Measurements from ENCODE around the gene FBLN7. TPM values are rescaled to one million over a fixed set of nuclear protein-coding genes. Genes with fewer than 3 reads are reported as not detected.

The FBLN7 gene
- total RNA-seq, 3 donors from 2014 or later: 0.72 to 2.2 (median 0.94) TPM

GRCh38 chr2:112149194-112149593 lies 11.0 kb downstream of the FBLN7 start:
- Histone ChIP-seq H3K4me1 (ENCODE audit: low read depth) (no peaks in the 10 kb centered on the region), H3K4me3 (no peak overlapping the region), H3K36me3 (ENCODE audit: low read depth) (no peaks in the 10 kb centered on the region), H3K9me3 (no peaks in the 10 kb centered on the region)
- TF ChIP-seq CTCF (IDR thresholded peaks at IDR 0.05): no peak
- ATAC-seq (no peak), DNase-seq (no peak)
- intact Hi-C loops (cut with DNase I, micrococcal nuclease): no loop called here

GRCh38 chr2:112149866-112150435 lies 11.8 kb downstream of the FBLN7 start:
- no peak for DNase-seq
- TF ChIP-seq CTCF (IDR thresholded peaks at IDR 0.05): no peak
- Histone ChIP-seq H3K4me1 (ENCODE audit: low read depth) (no peaks in the 10 kb centered on the region), H3K4me3 (no peak overlapping the region), H3K36me3 (ENCODE audit: low read depth) (no peaks in the 10 kb centered on the region), H3K9me3 (no peaks in the 10 kb centered on the region)
- intact Hi-C loops (cut with DNase I, micrococcal nuclease): no loop called here
- ATAC-seq: no peak

GRCh38 chr2:112150447-112150846 lies 12.3 kb downstream of the FBLN7 start:
- no peaks in the 10 kb centered on the region for H3K36me3 ChIP-seq (ENCODE audit: low read depth)
- no peak for TF ChIP-seq CTCF (IDR thresholded peaks at IDR 0.05)
- intact Hi-C loops (cut with DNase I, micrococcal nuclease): no loop called here
- DNase-seq (no peak), ATAC-seq (no peak)
- H3K4me1 ChIP-seq (ENCODE audit: low read depth): no peaks in the 10 kb centered on the region
- H3K9me3 ChIP-seq: no peaks in the 10 kb centered on the region
- no peak overlapping the region for H3K4me3 ChIP-seq

GRCh38 chr2:112150851-112151250 lies 12.7 kb downstream of the FBLN7 start:
- no peak for DNase-seq
- intact Hi-C loops (cut with DNase I, micrococcal nuclease): no loop called here
- no peak for ATAC-seq

GRCh38 chr2:112151271-112151670 lies 13.1 kb downstream of the FBLN7 start:
- intact Hi-C loops (cut with DNase I, micrococcal nuclease): no loop called here
- Histone ChIP-seq H3K36me3 (ENCODE audit: low read depth) (no peaks in the 10 kb centered on the region), H3K4me3 (no peak overlapping the region), H3K4me1 (ENCODE audit: low read depth) (no peaks in the 10 kb centered on the region), H3K9me3 (no peaks in the 10 kb centered on the region)
- no peak for ATAC-seq
- no peak for DNase-seq
- TF ChIP-seq CTCF (IDR thresholded peaks at IDR 0.05): no peak

More at GRCh38 chr2:112150851-112151250, 12.7 kb downstream of the FBLN7 start:
- Histone ChIP-seq H3K9me3 (no peaks in the 10 kb centered on the region), H3K4me3 (no peak overlapping the region), H3K4me1 (ENCODE audit: low read depth) (no peaks in the 10 kb centered on the region), H3K36me3 (ENCODE audit: low read depth) (no peaks in the 10 kb centered on the region)
- no peak for TF ChIP-seq CTCF (IDR thresholded peaks at IDR 0.05)
